Stomach (tissue), 4 donors: ENCODE results near the gene LSM4.

Experiments
- EP300 ChIP-seq: sonication (generic); formaldehyde crosslinking; IDR thresholded peaks from one replicate; pipeline ENCODE4 v1.6.1; 2017; ENCODE audit warnings: antibody characterized with exemption
- POLR2AphosphoS5 ChIP-seq, 3 donors: sonication (generic); formaldehyde crosslinking; IDR thresholded peaks; one replicate each; pipeline ENCODE4 v1.6.1; 2016; ENCODE audit warnings: antibody characterized with exemption in 3 of 3
- TF ChIP-seq, protein P1 (sequence below), 7 experiments: fragments of 450-650 bp in 4 of 7; fragments of 200-600 bp in 3 of 7; sonication (generic) in 3 of 7; IDR thresholded peaks; one replicate each; pipeline ENCODE4 v1.5.1; 2016 to 2019; ENCODE audit warnings: antibody characterized with exemption in 7 of 7, control low read depth in 2 of 7, mild to moderate bottlenecking in 1 of 7

DNA sequence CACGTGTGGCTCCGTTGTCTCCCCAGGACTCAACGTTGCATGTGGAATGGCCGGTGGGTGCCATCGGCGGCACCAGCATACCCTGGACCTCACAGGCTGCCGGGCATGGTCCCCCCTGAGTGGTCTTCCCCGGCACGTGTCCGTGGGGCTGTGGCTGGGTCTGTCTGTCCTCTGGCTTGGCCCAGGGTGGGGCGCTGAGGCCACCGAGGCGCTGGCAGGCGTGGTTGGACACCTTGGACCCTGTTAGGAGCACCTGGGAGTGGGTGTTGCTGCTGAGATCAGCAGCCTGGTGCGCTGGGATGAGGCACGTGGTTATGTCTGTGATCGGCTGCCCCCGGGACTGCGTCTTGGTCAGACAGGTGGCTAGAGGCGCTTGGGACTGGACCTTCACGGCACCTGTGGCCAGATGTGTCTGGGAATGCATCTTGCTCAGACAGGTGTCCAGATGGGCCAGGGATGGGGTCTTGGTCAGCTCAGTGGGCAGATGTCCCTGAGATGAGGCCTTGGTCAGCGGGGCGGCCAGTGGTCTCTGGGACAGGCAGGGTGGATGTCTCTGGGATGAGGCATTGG, 57.8 kb downstream of the LSM4 start:
- TF ChIP-seq, protein P1, sequence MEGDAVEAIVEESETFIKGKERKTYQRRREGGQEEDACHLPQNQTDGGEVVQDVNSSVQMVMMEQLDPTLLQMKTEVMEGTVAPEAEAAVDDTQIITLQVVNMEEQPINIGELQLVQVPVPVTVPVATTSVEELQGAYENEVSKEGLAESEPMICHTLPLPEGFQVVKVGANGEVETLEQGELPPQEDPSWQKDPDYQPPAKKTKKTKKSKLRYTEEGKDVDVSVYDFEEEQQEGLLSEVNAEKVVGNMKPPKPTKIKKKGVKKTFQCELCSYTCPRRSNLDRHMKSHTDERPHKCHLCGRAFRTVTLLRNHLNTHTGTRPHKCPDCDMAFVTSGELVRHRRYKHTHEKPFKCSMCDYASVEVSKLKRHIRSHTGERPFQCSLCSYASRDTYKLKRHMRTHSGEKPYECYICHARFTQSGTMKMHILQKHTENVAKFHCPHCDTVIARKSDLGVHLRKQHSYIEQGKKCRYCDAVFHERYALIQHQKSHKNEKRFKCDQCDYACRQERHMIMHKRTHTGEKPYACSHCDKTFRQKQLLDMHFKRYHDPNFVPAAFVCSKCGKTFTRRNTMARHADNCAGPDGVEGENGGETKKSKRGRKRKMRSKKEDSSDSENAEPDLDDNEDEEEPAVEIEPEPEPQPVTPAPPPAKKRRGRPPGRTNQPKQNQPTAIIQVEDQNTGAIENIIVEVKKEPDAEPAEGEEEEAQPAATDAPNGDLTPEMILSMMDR (IDR thresholded peaks at IDR 0.05), result no peak
- TF ChIP-seq EP300 (no peak), POLR2AphosphoS5 (IDR thresholded peaks at IDR 0.05) (no peak)
